Measurements from ENCODE around the gene PRAMEF25. TPM values are rescaled to one million over a fixed set of nuclear protein-coding genes. Genes with fewer than 3 reads are reported as not detected.
"Not testable (repeated sequence)": the region's sequence is repeated elsewhere in the genome, so short reads cannot be mapped to it uniquely, and the experiment has no call there.

Gene PRAMEF25
- not detected in 2 replicates for total RNA-seq (2011; cell fraction: chromatin; rRNA removed; ENCODE audit: low replicate concordance)
- not detected in 2 replicates for total RNA-seq (2011; cell fraction: nucleolus; rRNA removed)
- total RNA-seq (2011; cell fraction: nucleoplasm; rRNA removed): not detected in 2 replicates
- total RNA-seq (2014; rRNA removed): not detected in 2 replicates
- total RNA-seq (2014; rRNA removed; fragmentation: Illumina TruSeq; extraction: Trizol): not detected in 2 replicates
- not detected in 2 replicates for total RNA-seq (2015; rRNA removed; fragmentation: Illumina TruSeq; extraction: Trizol)
- total RNA-seq (2021): not detected in 2 replicates
- polyA plus RNA-seq (2011; rRNA removed): not detected in 2 replicates
- polyA plus RNA-seq (2011; cell fraction: cytosol; rRNA removed): not detected in 2 replicates
- polyA plus RNA-seq (2011; cell fraction: nucleus; rRNA removed): not detected in 2 replicates
- not detected in 2 replicates for polyA plus RNA-seq (2012)
- polyA plus RNA-seq (2014; fragmentation: Illumina TruSeq; extraction: Trizol): not detected in 2 replicates
- polyA plus RNA-seq (2014; fragmentation: Nextera tagmentation; extraction: Ambion mirVana): not detected
- not detected in 2 replicates for polyA plus RNA-seq (2014; rRNA removed)
- not detected in 2 replicates for polyA minus RNA-seq (2011; rRNA and poly(A)+ RNA removed)
- polyA minus RNA-seq (2011; cell fraction: cytosol; rRNA and poly(A)+ RNA removed): not detected in 2 replicates
- not detected in 2 replicates for polyA minus RNA-seq (2011; cell fraction: nucleus; rRNA and poly(A)+ RNA removed)
- not detected for Bru-seq, nascent RNA
- not detected for BruChase-seq, experiment 1, labeled RNA remaining after a 2-hour chase
- not detected for BruChase-seq, experiment 2, labeled RNA remaining after a 6-hour chase
- long read RNA-seq, experiment 1: 0 reads
- long read RNA-seq, experiment 2: 0 reads
- long read RNA-seq, experiment 3, partial matches to known transcripts: 0 of 1 reads
- long read RNA-seq, experiment 3, other reads (novel, unspliced or antisense): 1 of 1 reads

DNA sequence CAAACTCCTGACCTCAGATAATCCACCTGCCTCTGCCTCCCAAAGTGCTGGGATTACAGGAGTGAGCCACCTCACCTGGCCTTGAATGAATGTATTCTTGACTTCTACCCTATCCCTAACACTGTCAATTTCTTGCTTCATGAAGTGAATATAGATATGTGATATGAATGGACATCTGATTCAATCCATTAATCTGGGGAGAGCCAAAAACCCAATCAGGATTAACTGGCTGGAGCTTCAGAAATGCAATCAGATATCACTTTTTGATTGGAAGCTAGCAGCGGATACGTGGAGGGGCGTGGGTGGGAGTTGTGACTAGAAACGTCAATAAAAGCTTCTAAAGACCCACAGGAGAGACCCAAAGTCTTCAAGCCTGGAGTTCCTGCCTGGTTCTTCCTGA is at the start of gene PRAMEF25:
Gene PRAMEF25, plus strand, starts transcription at position 301 of the 400 bp plus-strand sequence. CDS start 2,920 bp downstream, outside the sequence.
- BruUV-seq (replicated peaks); H3K27me3 ChIP-seq (ENCODE audit: control insufficient read depth in 2 of 2, insufficient read depth in 2 of 2, low read length in 2 of 2); CTCF ChIA-PET (ENCODE audit: low intra/inter-chr PET ratio); ATAC-seq; H3K27ac ChIP-seq (ENCODE audit: extremely low read depth, low read depth, low read length); H2AFZ ChIP-seq (ENCODE audit: low read depth, low read length); POLR2A ChIA-PET; intact Hi-C loops (cut with micrococcal nuclease); H3K4me3 ChIP-seq; FAIRE-seq; DNase-seq (ENCODE audit: extremely low read depth in 1 of 4, low spot score in 3 of 4); H3K9me3 ChIP-seq (replicated peaks; ENCODE audit: control insufficient read depth, insufficient read depth, low read depth, low read length); H3K9me1 ChIP-seq (ENCODE audit: control insufficient read depth, insufficient read depth, low read length); H4K20me1 ChIP-seq (replicated peaks; ENCODE audit: control insufficient read depth, insufficient read depth, low read length); H3K4me2 ChIP-seq (ENCODE audit: insufficient read depth, low read length); H3K79me2 ChIP-seq (ENCODE audit: control insufficient read depth, insufficient read depth, low read length); H3K36me3 ChIP-seq (ENCODE audit: control insufficient read depth, insufficient read depth, low read length); H3K9ac ChIP-seq (ENCODE audit: insufficient read depth in 1 of 2, low read depth in 2 of 2, low read length in 2 of 2); H3K4me1 ChIP-seq (replicated peaks in 1 of 2; ENCODE audit: control insufficient read depth in 2 of 2, insufficient read depth in 2 of 2, low read length in 2 of 2): not testable (repeated sequence)
- no CpG with 5 or more reads among the region's 4 CpGs for WGBS (ENCODE audit: insufficient coverage, low coverage, missing lambda C conversion rate)
- in situ Hi-C loops (cut with MboI): loop anchor here (10.0 kb wide), 1 partner anchor 84 kb away; the partner anchor contains the start of gene PRAMEF26

DNA sequence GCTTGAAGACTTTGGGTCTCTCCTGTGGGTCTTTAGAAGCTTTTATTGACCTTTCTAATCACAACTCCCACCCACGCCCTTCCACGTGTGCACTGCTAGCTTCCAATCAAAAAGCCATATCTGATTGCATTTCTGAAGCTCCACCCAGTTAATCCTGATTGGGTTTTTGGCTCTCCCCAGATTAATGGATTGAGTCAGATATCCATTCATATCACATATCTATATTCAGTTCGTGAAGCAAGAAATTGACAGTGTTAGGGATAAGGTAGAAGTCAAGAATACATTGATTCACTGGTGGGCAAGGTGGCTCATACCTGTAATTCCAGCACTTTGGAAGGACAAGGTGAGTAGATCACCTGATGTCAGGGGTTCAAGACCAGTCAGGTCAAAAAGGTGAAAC is 14.1 kb upstream of the PRAMEF25 start, which contains the start of gene PRAMEF27:
Gene PRAMEF27, minus strand, starts transcription at position 101 of the 400 bp plus-strand sequence. CDS start 2,916 bp downstream, outside the sequence.
- POLR2A ChIA-PET; H3K36me3 ChIP-seq (ENCODE audit: control insufficient read depth, insufficient read depth, low read length); intact Hi-C loops (cut with micrococcal nuclease): not testable (repeated sequence)

DNA sequence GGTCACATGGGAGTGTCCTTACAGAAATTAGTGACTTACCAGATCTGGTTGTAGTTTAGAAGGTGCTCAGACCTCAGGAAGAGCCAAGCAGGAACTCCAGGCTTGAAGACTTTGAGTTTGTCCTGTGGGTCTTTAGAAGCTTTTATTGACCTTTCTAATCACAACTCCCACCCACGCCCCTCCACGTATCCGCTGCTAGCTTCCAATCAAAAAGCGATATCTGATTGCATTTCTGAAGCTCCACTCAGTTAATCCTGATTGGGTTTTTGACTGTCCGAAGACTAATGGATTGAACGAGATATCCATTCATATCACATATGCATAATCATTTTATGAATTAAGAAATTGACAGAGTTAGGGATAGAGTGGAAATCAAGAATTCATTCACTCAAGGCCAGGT is 46.2 kb downstream of the PRAMEF25 start, which contains the start of gene HNRNPCL2:
Gene HNRNPCL2, minus strand, starts transcription at position 101 of the 400 bp plus-strand sequence. CDS start 454 bp downstream, outside the sequence.
- H3K4me2 ChIP-seq (ENCODE audit: insufficient read depth, low read length); H2AFZ ChIP-seq (ENCODE audit: low read depth, low read length); H3K9me3 ChIP-seq (replicated peaks; ENCODE audit: control insufficient read depth, insufficient read depth, low read depth, low read length); H4K20me1 ChIP-seq (replicated peaks; ENCODE audit: control insufficient read depth, insufficient read depth, low read length); intact Hi-C loops (cut with micrococcal nuclease); POLR2A ChIA-PET; H3K4me1 ChIP-seq (replicated peaks in 1 of 2; ENCODE audit: control insufficient read depth in 2 of 2, insufficient read depth in 2 of 2, low read length in 2 of 2); ATAC-seq; CTCF ChIA-PET (ENCODE audit: low intra/inter-chr PET ratio); FAIRE-seq; BruUV-seq (replicated peaks); H3K79me2 ChIP-seq (ENCODE audit: control insufficient read depth, insufficient read depth, low read length); DNase-seq (ENCODE audit: extremely low read depth in 1 of 4, low spot score in 3 of 4); H3K9ac ChIP-seq (ENCODE audit: insufficient read depth in 1 of 2, low read depth in 2 of 2, low read length in 2 of 2); H3K36me3 ChIP-seq (ENCODE audit: control insufficient read depth, insufficient read depth, low read length); H3K27me3 ChIP-seq (ENCODE audit: control insufficient read depth in 2 of 2, insufficient read depth in 2 of 2, low read length in 2 of 2); H3K27ac ChIP-seq (ENCODE audit: extremely low read depth, low read depth, low read length); H3K4me3 ChIP-seq; H3K9me1 ChIP-seq (ENCODE audit: control insufficient read depth, insufficient read depth, low read length): not testable (repeated sequence)
- in situ Hi-C loops (cut with MboI): loop anchor here (5.0 to 25.0 kb wide), 3 partner anchors 104 to 269 kb away; partner anchors contain the start of genes HNRNPCL1 and PRAMEF18
- 6% methylated on average over 3 of the region's 6 CpGs for WGBS (ENCODE audit: insufficient coverage, low coverage, missing lambda C conversion rate)

More for the DNA sequence above, 14.1 kb upstream of the PRAMEF25 start, which contains the start of gene PRAMEF27:
- H3K4me1 ChIP-seq (replicated peaks in 1 of 2; ENCODE audit: control insufficient read depth in 2 of 2, insufficient read depth in 2 of 2, low read length in 2 of 2); H3K27ac ChIP-seq (ENCODE audit: extremely low read depth, low read depth, low read length); H3K9me3 ChIP-seq (replicated peaks; ENCODE audit: control insufficient read depth, insufficient read depth, low read depth, low read length); H3K9ac ChIP-seq (ENCODE audit: insufficient read depth in 1 of 2, low read depth in 2 of 2, low read length in 2 of 2); CTCF ChIA-PET (ENCODE audit: low intra/inter-chr PET ratio); DNase-seq (ENCODE audit: extremely low read depth in 1 of 4, low spot score in 3 of 4); BruUV-seq (replicated peaks); H3K27me3 ChIP-seq (ENCODE audit: control insufficient read depth in 2 of 2, insufficient read depth in 2 of 2, low read length in 2 of 2); H3K9me1 ChIP-seq (ENCODE audit: control insufficient read depth, insufficient read depth, low read length); H3K4me2 ChIP-seq (ENCODE audit: insufficient read depth, low read length); H3K79me2 ChIP-seq (ENCODE audit: control insufficient read depth, insufficient read depth, low read length); H3K4me3 ChIP-seq; FAIRE-seq; ATAC-seq; H4K20me1 ChIP-seq (replicated peaks; ENCODE audit: control insufficient read depth, insufficient read depth, low read length); H2AFZ ChIP-seq (ENCODE audit: low read depth, low read length): not testable (repeated sequence)
- 0% methylated on average over 3 of the region's 3 CpGs for WGBS (ENCODE audit: insufficient coverage, low coverage, missing lambda C conversion rate)
- in situ Hi-C loops (cut with MboI): loop anchor here (5.0 kb wide), 1 partner anchor 111 kb away; the partner anchor contains the start of gene HNRNPCL4
